ENCODE measurements around the gene SNX30.

GRCh38 chr9:112719696-112720095 lies 30.9 kb upstream of the SNX30 start:
- TF ChIP-seq, protein P1, sequence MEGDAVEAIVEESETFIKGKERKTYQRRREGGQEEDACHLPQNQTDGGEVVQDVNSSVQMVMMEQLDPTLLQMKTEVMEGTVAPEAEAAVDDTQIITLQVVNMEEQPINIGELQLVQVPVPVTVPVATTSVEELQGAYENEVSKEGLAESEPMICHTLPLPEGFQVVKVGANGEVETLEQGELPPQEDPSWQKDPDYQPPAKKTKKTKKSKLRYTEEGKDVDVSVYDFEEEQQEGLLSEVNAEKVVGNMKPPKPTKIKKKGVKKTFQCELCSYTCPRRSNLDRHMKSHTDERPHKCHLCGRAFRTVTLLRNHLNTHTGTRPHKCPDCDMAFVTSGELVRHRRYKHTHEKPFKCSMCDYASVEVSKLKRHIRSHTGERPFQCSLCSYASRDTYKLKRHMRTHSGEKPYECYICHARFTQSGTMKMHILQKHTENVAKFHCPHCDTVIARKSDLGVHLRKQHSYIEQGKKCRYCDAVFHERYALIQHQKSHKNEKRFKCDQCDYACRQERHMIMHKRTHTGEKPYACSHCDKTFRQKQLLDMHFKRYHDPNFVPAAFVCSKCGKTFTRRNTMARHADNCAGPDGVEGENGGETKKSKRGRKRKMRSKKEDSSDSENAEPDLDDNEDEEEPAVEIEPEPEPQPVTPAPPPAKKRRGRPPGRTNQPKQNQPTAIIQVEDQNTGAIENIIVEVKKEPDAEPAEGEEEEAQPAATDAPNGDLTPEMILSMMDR (conservative IDR thresholded peaks at IDR 0.05; ENCODE audit: low read length): no peak
- no peak for TF ChIP-seq EZH2phosphoT487 (IDR thresholded peaks at IDR 0.05; ENCODE audit: borderline replicate concordance)
